GM12801 (cell line): ENCODE results near the gene YWHAE.

Experiments used
- CTCF ChIP-seq: IDR thresholded peaks from one replicate; pipeline ENCODE4 v1.5.1; 2011; ENCODE audit warnings: control low read depth; ENCODE audit not compliant: insufficient read length; ENCODE audit errors: extremely low read depth

YWHAE gene

GRCh38 chr17:1379930-1380313, 20.1 kb downstream of the YWHAE start:
- no peak for TF ChIP-seq CTCF

GRCh38 chr17:1379208-1379929, 20.7 kb downstream of the YWHAE start:
- TF ChIP-seq CTCF: no peak

DNA sequence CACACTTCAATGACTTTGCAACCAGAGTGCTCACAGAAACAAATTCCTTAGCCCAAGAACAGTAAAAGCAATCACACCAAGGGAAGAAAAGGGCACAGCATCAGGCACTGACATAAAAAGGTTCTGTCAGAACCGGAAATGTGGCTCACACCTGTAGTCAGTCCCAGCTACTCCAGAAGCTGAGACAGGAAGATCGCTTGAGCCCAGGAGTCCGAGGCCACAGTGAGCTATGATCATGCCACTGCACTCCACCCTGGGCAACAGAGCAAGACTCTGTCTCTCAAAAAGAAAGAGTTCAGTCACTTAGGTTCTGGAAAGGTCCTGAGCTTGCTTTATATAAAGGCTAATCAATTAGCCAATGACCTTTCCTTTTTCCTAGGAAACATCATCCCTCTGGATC, 22.7 kb downstream of the YWHAE start:
- TF ChIP-seq CTCF: no peak

DNA sequence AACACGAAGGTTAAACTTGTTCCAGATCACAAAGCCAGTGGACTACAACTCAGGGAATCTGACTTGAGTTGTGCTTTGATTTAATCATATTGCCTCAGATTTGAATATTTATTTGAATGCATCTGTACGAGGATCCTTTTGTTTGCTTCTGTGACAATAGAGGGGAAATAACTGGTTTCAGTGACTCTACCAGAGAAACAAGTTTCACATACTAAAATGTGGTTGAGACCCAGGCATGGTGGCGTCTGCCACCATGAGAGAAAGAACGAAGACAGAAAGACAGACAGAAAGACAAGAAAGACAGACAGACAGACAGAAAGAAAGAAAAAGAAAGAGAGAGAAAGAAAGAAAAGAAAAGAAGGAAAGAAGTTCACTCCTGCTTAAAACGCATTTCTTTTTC, 24.0 kb downstream of the YWHAE start:
- no peak for TF ChIP-seq CTCF

- TF ChIP-seq CTCF: no peak
These were observed 24.4 kb downstream of the YWHAE start for GRCh38 chr17:1375615-1376014.

DNA sequence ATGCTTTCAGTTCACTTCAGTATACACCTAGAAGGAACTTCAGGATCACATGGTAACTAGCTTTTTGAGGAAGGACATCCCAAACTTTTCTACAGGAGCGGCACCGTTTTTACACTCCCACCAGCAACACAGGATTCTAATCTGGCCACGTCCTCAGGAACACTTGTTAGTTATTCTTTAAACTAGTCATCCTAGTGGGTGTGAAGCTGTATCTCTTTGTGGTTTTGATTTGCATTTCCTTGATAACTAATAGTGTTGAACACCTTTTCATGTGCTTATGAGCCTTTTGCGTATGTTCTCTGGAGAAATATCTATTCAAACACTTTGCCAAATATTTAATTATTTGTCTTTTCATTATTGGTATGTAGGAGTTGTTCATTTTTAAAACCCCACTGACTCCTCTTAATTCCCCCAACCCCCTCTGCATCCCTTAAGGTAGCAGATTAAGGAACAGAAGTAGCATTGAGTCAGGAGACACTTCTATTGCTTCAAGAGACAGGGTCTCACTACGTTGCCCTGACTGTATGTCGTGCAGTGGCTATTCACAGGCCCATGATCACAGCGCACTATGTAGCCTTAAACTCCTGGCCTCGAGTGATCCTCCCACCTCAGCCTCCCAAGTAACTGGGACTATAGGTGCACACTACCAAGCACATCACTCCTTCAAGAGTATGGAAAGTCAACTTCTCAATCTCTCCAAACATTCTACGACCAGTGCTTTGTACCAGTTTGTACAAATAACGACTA, 25.4 kb downstream of the YWHAE start:
- no peak for TF ChIP-seq CTCF

- no peak for TF ChIP-seq CTCF
These were observed 26.2 kb downstream of the YWHAE start for GRCh38 chr17:1373707-1374237.
